Activated CD8-positive, alpha-beta T cell treated with anti-CD3 and anti-CD28 coated beads for 36 hours (primary cell): ENCODE measurements around the gene SLC8A3. TPM values are rescaled to one million over a fixed set of nuclear protein-coding genes. Genes with fewer than 3 reads are reported as not detected.

Experiments used
- ATAC-seq: fragments of 200-7000 bp; cut with Tn5 transposase; one replicate; pipeline ENCODE4 v1.10.0; 2021; ENCODE audit warnings: mild to moderate bottlenecking, moderate library complexity
- CTCF ChIA-PET: fragments of 350-600 bp; sonication (Branson Sonifier 250); formaldehyde crosslinking; loops from one replicate; lab custom pipeline; 2021; ENCODE audit warnings: antibody characterized with exemption; lab: Charles Lee
- POLR2A ChIA-PET: fragments of 350-600 bp; sonication (Branson Sonifier 250); formaldehyde crosslinking; loops from one replicate; lab custom pipeline; 2021; ENCODE audit warnings: antibody characterized with exemption; lab: Charles Lee
- DNase-seq: peaks from one replicate; pipeline ENCODE4 v3.0.0-alpha.2; 2020
- H3K27ac Mint-ChIP-seq: one replicate; pipeline ENCODE4 v1.8.0; 2021; ENCODE audit warnings: mild to moderate bottlenecking, mixed read lengths
- H3K27me3 Mint-ChIP-seq: one replicate; pipeline ENCODE4 v1.8.0; 2021; ENCODE audit warnings: mixed read lengths
- H3K36me3 Mint-ChIP-seq: one replicate; pipeline ENCODE4 v1.8.0; 2021; ENCODE audit warnings: low read depth, mixed read lengths
- H3K4me1 Mint-ChIP-seq: one replicate; pipeline ENCODE4 v1.8.0; 2021; ENCODE audit warnings: low read depth, mixed read lengths
- H3K4me3 Mint-ChIP-seq: one replicate; pipeline ENCODE4 v1.8.0; 2021; ENCODE audit warnings: mild to moderate bottlenecking, moderate library complexity, mixed read lengths
- H3K9me3 Mint-ChIP-seq: one replicate; pipeline ENCODE4 v1.8.0; 2021; ENCODE audit warnings: mixed read lengths
- CTCF ChIP-seq: fragments of 200-600 bp; IDR thresholded peaks from one replicate; pipeline ENCODE4 v1.8.0; 2022; ENCODE audit warnings: antibody characterized with exemption, mild to moderate bottlenecking
- intact Hi-C: fragments of 100-400 bp; cut with micrococcal nuclease; formaldehyde crosslinking; loops from one replicate; pipeline ENCODE4 v1.10.0; 2022
- total RNA-seq, 2 experiments: library from RNA; stranded (reverse); gene quantifications; one replicate each; pipeline ENCODE4 v1.2.3, GENCODE V29; 2021

Gene SLC8A3
- total RNA-seq, 2 experiments from 2014 or later: 0.54 TPM

GRCh38 chr14:70162358-70162757, 26.4 kb downstream of the SLC8A3 start:
- Mint-ChIP-seq H3K4me3 (no peak overlapping the region), H3K4me1 (no peaks in the 10 kb centered on the region), H3K9me3 (no peaks in the 10 kb centered on the region), H3K27me3 (peaks cover under 1% of the 10 kb centered on the region), H3K36me3 (no peaks in the 10 kb centered on the region), H3K27ac (no peak overlapping the region)
- ChIA-PET CTCF (no interaction called here), POLR2A (no interaction called here)
- no peak for TF ChIP-seq CTCF
- ATAC-seq (no peak), DNase-seq (no peak)
- intact Hi-C loops: no loop called here

- no peak overlapping the region for H3K4me3 Mint-ChIP-seq
Measured at GRCh38 chr14:70156592-70156991, 32.2 kb downstream of the SLC8A3 start.

GRCh38 chr14:70152704-70153103, 36.0 kb downstream of the SLC8A3 start:
- no peak for TF ChIP-seq CTCF
- ChIA-PET POLR2A (no interaction called here), CTCF (no interaction called here)
- H3K27ac Mint-ChIP-seq: no peak overlapping the region
- DNase-seq (no peak), ATAC-seq (no peak)
- H3K4me1 Mint-ChIP-seq: no peaks in the 10 kb centered on the region
- H3K36me3 Mint-ChIP-seq: no peaks in the 10 kb centered on the region
- H3K4me3 Mint-ChIP-seq: no peak overlapping the region
- peaks cover 6% of the 10 kb centered on the region for H3K27me3 Mint-ChIP-seq
- intact Hi-C loops: no loop called here
- no peaks in the 10 kb centered on the region for H3K9me3 Mint-ChIP-seq

More at GRCh38 chr14:70156592-70156991, 32.2 kb downstream of the SLC8A3 start:
- peaks cover 2% of the 10 kb centered on the region for H3K27me3 Mint-ChIP-seq
- no peaks in the 10 kb centered on the region for H3K4me1 Mint-ChIP-seq
- no peak overlapping the region for H3K27ac Mint-ChIP-seq
- ChIA-PET POLR2A (no interaction called here), CTCF (interaction anchor here (2.6 kb wide), 1 partner anchor 9 kb away, joined by 7 read pairs; no protein-coding TSS in a partner anchor)
- no peak for ATAC-seq
- H3K9me3 Mint-ChIP-seq: no peaks in the 10 kb centered on the region
- no peak for TF ChIP-seq CTCF
- intact Hi-C loops: no loop called here
- H3K36me3 Mint-ChIP-seq: no peaks in the 10 kb centered on the region
- no peak for DNase-seq

GRCh38 chr14:70152081-70152480, 36.7 kb downstream of the SLC8A3 start:
- no peak overlapping the region for H3K4me3 Mint-ChIP-seq

More at GRCh38 chr14:70152081-70152480, 36.7 kb downstream of the SLC8A3 start:
- Mint-ChIP-seq H3K9me3 (no peaks in the 10 kb centered on the region), H3K27me3 (peaks cover 7% of the 10 kb centered on the region), H3K4me1 (no peaks in the 10 kb centered on the region), H3K27ac (no peak overlapping the region), H3K36me3 (no peaks in the 10 kb centered on the region)
- ChIA-PET CTCF (interaction anchor here (0.6 kb wide), 1 partner anchor 16 kb away, joined by 3 read pairs; no protein-coding TSS in a partner anchor), POLR2A (no interaction called here)
- no peak for TF ChIP-seq CTCF
- intact Hi-C loops: no loop called here
- DNase-seq: no peak
- ATAC-seq: no peak
